Tibial artery (tissue), 4 donors: ENCODE results near the gene RASA1.
"Not testable (repeated sequence)": the region's sequence is repeated elsewhere in the genome, so short reads cannot be mapped to it uniquely, and the experiment has no call there.

ENCODE experiments used
- DNase-seq, 2 donors: peaks; one replicate each; pipeline ENCODE4 v3.0.0-alpha.2; 2019
- H3K27ac ChIP-seq, 2 donors: fragments of 200-600 bp; sonication (generic) in 1 of 2; 1 replicate in 1 of 2; 2 replicates in 1 of 2; pipeline ENCODE4 v1.5.1; 2018 to 2019; ENCODE audit warnings: mild to moderate bottlenecking in 1 of 2
- H3K27me3 ChIP-seq, 2 donors: fragments of 200-600 bp; sonication (generic) in 1 of 2; one replicate each; pipeline versions ENCODE4 v1.5.1 to v1.6.0; 2016 to 2019
- H3K36me3 ChIP-seq, 3 donors: fragments of 200-600 bp; sonication (generic) in 2 of 3; one replicate each; pipeline ENCODE4 v1.5.1; 2016 to 2019; ENCODE audit warnings: mild to moderate bottlenecking in 2 of 3
- H3K4me1 ChIP-seq, 4 donors: fragments of 200-600 bp; sonication (generic) in 2 of 4; 1 replicate in 3 of 4; 2 replicates in 1 of 4; pipeline ENCODE4 v1.5.1; 2016 to 2019
- H3K4me3 ChIP-seq, 2 donors: fragments of 200-600 bp; sonication (generic) in 1 of 2; 1 replicate in 1 of 2; 2 replicates in 1 of 2; pipeline ENCODE4 v1.5.1; 2018 to 2019; ENCODE audit warnings: mild to moderate bottlenecking in 2 of 2
- H3K9me3 ChIP-seq, 3 donors: fragments of 200-600 bp; sonication (generic) in 1 of 3; one replicate each; pipeline ENCODE4 v1.5.1; 2016 to 2019
- CTCF ChIP-seq, 2 experiments: fragments of 200-600 bp in 1 of 2; fragments of 450-650 bp in 1 of 2; IDR thresholded peaks; one replicate each; pipeline ENCODE4 v1.5.1; 2017 to 2019; ENCODE audit warnings: antibody characterized with exemption in 2 of 2, mild to moderate bottlenecking in 1 of 2, moderate library complexity in 1 of 2
- intact Hi-C: fragments of 100-400 bp; cut with DNase I; formaldehyde crosslinking; loops from one replicate; pipeline ENCODE4 v1.15.0; 2023; ENCODE audit warnings: low total_unique reads

Gene RASA1

GRCh38 chr5:87298692-87299362 lies 31.1 kb downstream of the RASA1 start:
- Histone ChIP-seq H3K27ac (no peak overlapping the region), H3K4me3 (no peak overlapping the region), H3K27me3 (no peaks in the 10 kb centered on the region), H3K9me3 (no peaks in the 10 kb centered on the region), H3K36me3 (peaks cover 0 to 1% (median 0%) of the 10 kb centered on the region in 3 donors), H3K4me1 (peaks cover 0 to 38% (median 4%) of the 10 kb centered on the region in 4 donors)
- no peak for TF ChIP-seq CTCF (IDR thresholded peaks at IDR 0.05)
- DNase-seq, result no peak
- intact Hi-C loops, result no loop called here

GRCh38 chr5:87300176-87300575 lies 32.5 kb downstream of the RASA1 start:
- Histone ChIP-seq H3K27ac (no peak overlapping the region), H3K36me3 (peaks cover 0 to 7% (median 4%) of the 10 kb centered on the region in 3 donors), H3K27me3 (no peaks in the 10 kb centered on the region), H3K9me3 (no peaks in the 10 kb centered on the region), H3K4me1 (peaks cover 0 to 38% (median 4%) of the 10 kb centered on the region in 4 donors), H3K4me3 (no peak overlapping the region)
- no peak for DNase-seq
- intact Hi-C loops, result no loop called here
- TF ChIP-seq CTCF (IDR thresholded peaks at IDR 0.05), result no peak

GRCh38 chr5:87300744-87301143 lies 33.1 kb downstream of the RASA1 start:
- H3K9me3 ChIP-seq, result no peaks in the 10 kb centered on the region
- peaks cover 0 to 12% (median 4%) of the 10 kb centered on the region in 3 donors for H3K36me3 ChIP-seq
- TF ChIP-seq CTCF (IDR thresholded peaks at IDR 0.05), result no peak
- no peak overlapping the region for H3K4me3 ChIP-seq
- H3K4me1 ChIP-seq, result peaks cover 0 to 37% (median 4%) of the 10 kb centered on the region in 4 donors
- no peak overlapping the region for H3K27ac ChIP-seq
- DNase-seq, result no peak
- intact Hi-C loops, result no loop called here
- H3K27me3 ChIP-seq, result no peaks in the 10 kb centered on the region

GRCh38 chr5:87302061-87302460 lies 34.4 kb downstream of the RASA1 start:
- TF ChIP-seq CTCF (IDR thresholded peaks at IDR 0.05), result no peak
- intact Hi-C loops, result no loop called here
- Histone ChIP-seq H3K27ac (no peak overlapping the region), H3K4me1 (peaks cover 0 to 24% (median 4%) of the 10 kb centered on the region in 4 donors), H3K36me3 (peaks cover 0 to 12% (median 4%) of the 10 kb centered on the region in 3 donors), H3K4me3 (no peak overlapping the region), H3K9me3 (no peaks in the 10 kb centered on the region), H3K27me3 (no peaks in the 10 kb centered on the region)
- no peak for DNase-seq

GRCh38 chr5:87303324-87303723 lies 35.6 kb downstream of the RASA1 start:
- H3K27ac ChIP-seq, result no peak overlapping the region
- no peaks in the 10 kb centered on the region for H3K27me3 ChIP-seq
- no peak for TF ChIP-seq CTCF (IDR thresholded peaks at IDR 0.05)
- peaks cover 0 to 15% (median 0%) of the 10 kb centered on the region in 4 donors for H3K4me1 ChIP-seq
- H3K36me3 ChIP-seq, result peaks cover 0 to 12% (median 4%) of the 10 kb centered on the region in 3 donors
- H3K9me3 ChIP-seq, result no peaks in the 10 kb centered on the region
- DNase-seq, result no peak
- intact Hi-C loops, result no loop called here
- no peak overlapping the region for H3K4me3 ChIP-seq

- H3K9me3 ChIP-seq, DNase-seq, H3K27ac ChIP-seq, intact Hi-C loops, H3K27me3 ChIP-seq, H3K4me1 ChIP-seq, H3K4me3 ChIP-seq: not testable (repeated sequence)
- H3K36me3 ChIP-seq, result peaks cover 0 to 12% (median 4%) of the 10 kb centered on the region in 3 donors
These were observed 38.4 kb downstream of the RASA1 start for GRCh38 chr5:87306090-87306489.
